NCI-H510A treated with DMSO at 0.1 percent for 48 hours (cell line): ENCODE data around the gene IL6R.

Source experiments
- DNase-seq: peaks from one replicate; lab custom pipeline; 2025; lab: John Stamatoyannopoulos, UW

IL6R gene

DNA sequence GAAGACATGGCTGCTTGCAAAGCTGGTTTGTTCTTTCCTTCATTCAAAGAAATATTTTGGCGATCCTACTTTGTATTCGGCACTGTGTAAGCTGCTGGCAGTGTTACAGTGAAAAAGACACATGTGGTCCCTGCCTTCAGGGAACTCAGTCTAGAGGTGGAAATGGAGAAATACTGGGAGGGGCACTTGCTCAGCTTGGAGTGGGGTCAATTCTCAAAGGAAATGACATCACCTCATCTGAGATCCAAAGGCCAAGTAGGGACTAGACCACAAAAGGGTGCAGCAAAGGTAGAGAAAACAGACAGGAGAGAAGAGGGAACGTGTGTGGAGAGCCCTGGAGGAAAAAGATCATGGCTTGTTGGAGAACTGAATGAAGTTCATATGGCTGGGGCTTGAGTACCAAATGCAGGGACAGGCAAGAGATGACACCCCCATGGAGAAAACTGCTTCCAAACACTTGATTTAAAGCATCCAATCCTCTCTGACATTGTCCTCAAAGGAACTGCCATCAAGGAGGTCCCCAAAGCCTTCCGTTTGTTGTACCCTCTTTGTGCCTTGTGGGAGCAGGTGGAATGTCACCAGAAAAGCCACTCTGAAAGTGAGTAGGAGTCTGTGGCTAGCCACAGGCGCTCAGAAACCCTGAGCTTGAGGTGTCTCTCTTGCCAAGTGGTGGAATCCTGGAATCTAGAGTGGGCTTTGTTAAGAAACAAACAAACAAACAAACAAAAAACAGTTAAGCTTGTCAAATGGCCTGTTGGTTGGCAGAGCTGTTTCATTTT, 48.6 kb downstream of the IL6R start:
- DNase-seq: no peak

DNA sequence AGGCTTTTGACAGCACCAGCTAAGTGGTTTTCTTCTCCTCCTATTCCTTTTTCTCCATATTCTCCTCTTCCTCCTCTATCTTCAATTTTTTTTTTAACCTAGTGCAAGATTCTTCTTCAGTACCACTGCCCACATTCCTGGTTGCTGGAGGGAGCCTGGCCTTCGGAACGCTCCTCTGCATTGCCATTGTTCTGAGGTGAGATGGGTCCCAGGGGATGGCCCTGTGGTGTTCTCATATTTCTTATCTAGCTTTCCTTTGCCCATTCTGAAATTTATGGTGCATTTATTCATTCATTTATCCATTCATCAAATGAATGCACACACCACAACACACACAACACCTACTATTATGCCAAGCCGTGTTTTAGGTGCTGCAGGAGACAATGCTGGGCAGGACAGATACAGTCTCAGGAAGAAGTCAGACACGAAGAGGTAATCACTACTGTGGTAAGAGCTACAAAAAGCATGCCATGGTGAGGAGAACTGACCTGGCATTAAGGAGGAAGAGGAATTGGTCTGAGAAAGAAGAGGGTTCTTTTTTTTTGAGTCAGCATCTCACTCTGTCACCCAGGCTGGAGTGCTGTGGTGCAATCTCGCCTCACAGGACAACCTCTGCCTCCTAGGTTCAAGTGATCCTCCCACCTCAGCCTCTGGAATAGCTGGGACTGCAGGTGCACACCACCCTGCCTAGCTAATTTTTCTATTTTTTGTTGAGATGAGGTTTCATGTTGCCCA, 49.4 kb downstream of the IL6R start:
- no peak for DNase-seq

GRCh38 chr1:154456631-154457030, 51.5 kb downstream of the IL6R start:
- no peak for DNase-seq

DNA sequence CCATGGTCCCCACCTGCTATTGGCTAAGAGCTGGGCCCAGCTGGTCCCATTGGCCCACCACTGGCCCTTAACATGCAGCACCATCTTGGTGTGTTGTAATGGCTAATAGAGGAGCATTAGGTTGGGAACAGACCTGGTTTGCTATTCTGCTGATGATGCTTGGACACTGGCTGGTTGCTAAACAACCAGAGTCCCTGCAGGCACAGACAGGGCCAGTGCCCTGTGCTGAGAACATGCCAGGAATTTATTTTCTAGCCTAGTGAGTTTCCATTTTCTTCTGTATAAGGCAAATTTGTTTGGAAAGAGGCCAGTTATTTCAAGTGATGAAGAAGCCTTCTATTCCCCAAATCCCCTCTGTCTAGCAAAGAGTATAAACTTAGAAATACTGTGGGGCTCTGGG, 53.9 kb downstream of the IL6R start:
- DNase-seq: no peak

- no peak for DNase-seq
These were observed 55.6 kb downstream of the IL6R start for GRCh38 chr1:154460695-154461260.

GRCh38 chr1:154463512-154463990, 58.4 kb downstream of the IL6R start:
- no peak for DNase-seq

- no peak for DNase-seq
These were observed 60.6 kb downstream of the IL6R start for GRCh38 chr1:154465621-154466195.

GRCh38 chr1:154466206-154466605, 61.1 kb downstream of the IL6R start:
- DNase-seq: no peak

GRCh38 chr1:154466921-154467417, 61.8 kb downstream of the IL6R start:
- DNase-seq: no peak

- no peak for DNase-seq
These were observed 62.4 kb downstream of the IL6R start for GRCh38 chr1:154467434-154468102.

- no peak for DNase-seq
These were observed 63.5 kb downstream of the IL6R start for GRCh38 chr1:154468535-154469250.

GRCh38 chr1:154469844-154470560, 64.9 kb downstream of the IL6R start:
- peak; percentile 29 for DNase-seq

- DNase-seq: no peak
These were observed 66.2 kb downstream of the IL6R start for GRCh38 chr1:154471304-154471703.

DNA sequence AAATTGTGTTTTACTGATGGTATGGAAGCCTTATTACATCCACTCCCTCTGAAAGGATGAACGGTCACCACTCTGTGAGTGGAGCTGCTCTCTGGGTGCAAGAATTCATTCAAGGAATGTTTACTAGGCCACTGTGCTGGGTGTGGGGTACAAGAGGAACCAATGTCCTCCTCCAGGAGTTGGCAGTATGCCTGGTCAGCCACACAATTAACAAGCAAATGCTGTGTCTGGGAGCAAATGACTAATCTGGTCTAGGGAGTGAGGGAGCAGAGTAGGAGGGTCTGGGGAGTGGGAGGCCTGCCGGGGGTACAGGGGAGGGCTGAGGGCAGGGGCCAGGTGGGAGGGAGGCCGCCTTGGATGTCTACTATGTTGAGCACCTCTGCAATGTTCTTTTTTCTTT, 69.7 kb downstream of the IL6R start:
- no peak for DNase-seq

- no peak for DNase-seq
These were observed 71.6 kb downstream of the IL6R start for GRCh38 chr1:154476791-154477190.

GRCh38 chr1:154478013-154478412, 72.9 kb downstream of the IL6R start:
- no peak for DNase-seq

- no peak for DNase-seq
These were observed 73.5 kb downstream of the IL6R start for GRCh38 chr1:154478639-154479038.

DNA sequence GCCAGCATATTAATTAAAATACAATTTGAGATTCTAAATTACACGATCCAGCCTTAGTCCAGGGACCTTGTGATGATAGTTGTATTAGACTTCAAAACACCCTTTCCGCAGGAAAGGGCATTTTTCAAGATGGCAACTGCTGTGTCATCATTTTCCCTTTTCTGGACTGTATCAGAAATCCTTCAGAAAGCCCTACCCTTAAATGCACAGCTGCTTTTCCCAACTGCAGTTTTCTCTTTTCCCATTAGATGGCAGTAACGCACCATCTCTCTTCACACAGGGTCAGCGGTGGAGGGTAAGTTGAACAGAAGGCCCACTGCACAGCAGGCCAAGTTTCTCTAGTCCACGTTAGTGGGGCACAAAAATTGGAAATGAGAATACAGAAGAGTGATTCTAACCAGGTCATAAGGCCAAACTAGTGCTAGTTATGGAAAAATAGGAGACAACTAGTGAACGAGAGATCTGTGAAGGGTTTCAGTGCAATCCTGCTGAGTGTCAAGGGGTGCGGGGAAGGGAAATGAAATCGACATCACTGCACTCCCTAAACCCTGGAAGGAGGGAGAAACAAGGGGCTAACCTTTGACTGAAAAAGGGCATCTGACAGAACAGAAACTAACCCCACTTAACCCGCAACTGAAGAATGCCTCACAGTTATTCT, 74.8 kb downstream of the IL6R start:
- DNase-seq: peak; percentile 82

GRCh38 chr1:154481053-154481452, 75.9 kb downstream of the IL6R start:
- DNase-seq: peak; percentile 6
